ENCODE results near the gene NEO1. TPM values are rescaled to one million over a fixed set of nuclear protein-coding genes. Genes with fewer than 3 reads are reported as not detected.
"Not testable (repeated sequence)": the region's sequence is repeated elsewhere in the genome, so short reads cannot be mapped to it uniquely, and the experiment has no call there.

NEO1 gene
- total RNA-seq, 2 donors from 2014 or later = 108 to 130 TPM

GRCh38 chr15:73296609-73297353 is 244.5 kb downstream of the NEO1 start:
- intact Hi-C loops (cut with DNase I) = no loop called here
- H3K9me3 ChIP-seq = no peaks in the 10 kb centered on the region
- peaks cover 4% of the 10 kb centered on the region for H3K36me3 ChIP-seq

GRCh38 chr15:73298522-73299245 is 246.4 kb downstream of the NEO1 start:
- Histone ChIP-seq H3K27ac (no peak overlapping the region), H3K4me3 (no peak overlapping the region), H3K27me3 (no peaks in the 10 kb centered on the region), H3K9me3 (no peaks in the 10 kb centered on the region), H3K4me1 (no peaks in the 10 kb centered on the region), H3K9ac (ENCODE audit: low read depth in 2 of 2, low read length in 2 of 2) (no peak overlapping the region), H3K36me3 (peaks cover 4% of the 10 kb centered on the region)
- intact Hi-C loops (cut with DNase I) = no loop called here
- no peak for DNase-seq
- TF ChIP-seq CTCF (IDR thresholded peaks at IDR 0.05) = no peak

More at GRCh38 chr15:73296609-73297353, 244.5 kb downstream of the NEO1 start:
- Histone ChIP-seq H3K4me1 (no peaks in the 10 kb centered on the region), H3K9ac (ENCODE audit: low read depth in 2 of 2, low read length in 2 of 2) (no peak overlapping the region), H3K27ac (no peak overlapping the region), H3K4me3 (no peak overlapping the region), H3K27me3 (no peaks in the 10 kb centered on the region)
- no peak for DNase-seq
- TF ChIP-seq CTCF (IDR thresholded peaks at IDR 0.05) = no peak

- not testable (repeated sequence) for H3K27ac ChIP-seq; H3K36me3 ChIP-seq; H3K4me3 ChIP-seq; H3K9ac ChIP-seq (ENCODE audit: low read depth in 2 of 2, low read length in 2 of 2); H3K27me3 ChIP-seq; H3K4me1 ChIP-seq; H3K9me3 ChIP-seq; DNase-seq
- intact Hi-C loops (cut with DNase I) = loop anchor here (10.0 kb wide), 1 partner anchor 405 kb away; no protein-coding TSS in a partner anchor
These were observed 248.0 kb downstream of the NEO1 start for GRCh38 chr15:73300286-73300685.

GRCh38 chr15:73303636-73304035 is 251.4 kb downstream of the NEO1 start:
- H3K27me3 ChIP-seq = no peaks in the 10 kb centered on the region
- TF ChIP-seq CTCF (IDR thresholded peaks at IDR 0.05) = no peak
- H3K9me3 ChIP-seq = no peaks in the 10 kb centered on the region
- no peak overlapping the region for H3K9ac ChIP-seq (ENCODE audit: low read depth in 2 of 2, low read length in 2 of 2)
- peak; percentile 2 for DNase-seq
- no peak overlapping the region for H3K27ac ChIP-seq
- H3K4me3 ChIP-seq = no peak overlapping the region
- H3K36me3 ChIP-seq = no peaks in the 10 kb centered on the region
- no peaks in the 10 kb centered on the region for H3K4me1 ChIP-seq
- intact Hi-C loops (cut with DNase I) = loop anchor here (10.0 kb wide), 1 partner anchor 401 kb away; no protein-coding TSS in a partner anchor

GRCh38 chr15:73305331-73306211 is 253.3 kb downstream of the NEO1 start:
- Histone ChIP-seq H3K9ac (ENCODE audit: low read depth in 2 of 2, low read length in 2 of 2) (no peak overlapping the region), H3K27ac (no peak overlapping the region), H3K36me3 (no peaks in the 10 kb centered on the region), H3K27me3 (no peaks in the 10 kb centered on the region), H3K4me1 (no peaks in the 10 kb centered on the region), H3K4me3 (no peak overlapping the region), H3K9me3 (no peaks in the 10 kb centered on the region)
- intact Hi-C loops (cut with DNase I) = loop anchor here (10.0 kb wide), 1 partner anchor 399 kb away; no protein-coding TSS in a partner anchor
- peak; percentile 28 for DNase-seq
- peak; percentile 41 for TF ChIP-seq CTCF (IDR thresholded peaks at IDR 0.05)

Measured in colonic mucosa (tissue), 4 donors.